ENCODE measurements around the gene CASZ1.

DNA sequence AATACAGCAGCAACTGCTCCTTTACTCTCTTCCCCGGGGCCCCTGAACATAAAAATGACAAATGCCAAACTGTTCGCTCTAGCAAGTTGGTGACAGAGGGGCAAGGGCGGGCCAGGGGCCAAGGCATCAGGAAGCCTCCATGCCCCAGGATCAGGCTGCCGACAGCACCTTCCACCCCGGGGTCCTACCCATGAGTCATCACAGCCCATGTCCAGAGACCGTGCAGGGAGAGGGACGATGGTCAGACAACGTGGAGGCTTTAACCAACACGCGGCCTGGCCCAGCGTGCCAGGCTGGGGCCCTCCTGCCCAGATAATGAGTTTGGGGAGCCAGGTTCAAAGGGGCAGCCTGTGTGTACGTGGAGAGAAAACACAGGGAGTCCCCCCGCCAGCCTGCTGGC, 90.5 kb downstream of the CASZ1 start:
- TF ChIP-seq POLR2A (IDR thresholded peaks at IDR 0.05) = no peak
- TF ChIP-seq CTCF (IDR thresholded peaks at IDR 0.05) = no peak

Measured in adrenal gland (tissue), 5 donors.